PFSK-1 (cell line): ENCODE data around the gene TNFAIP8L1.

Experiments used
- FOXP2 ChIP-seq: optimal IDR thresholded peaks from 2 replicates; pipeline ENCODE3; 2011; ENCODE audit warnings: borderline replicate concordance, control low read depth, inconsistent platforms; ENCODE audit not compliant: insufficient read depth; ENCODE audit errors: extremely low read length, extremely low read depth
- POLR2AphosphoS5 ChIP-seq: IDR thresholded peaks from 2 replicates; pipeline ENCODE4 v1.6.1; 2012; ENCODE audit warnings: low read depth, mild to moderate bottlenecking, control low read depth, low read length, moderate library complexity
- SIN3A ChIP-seq: IDR thresholded peaks from 2 replicates; pipeline ENCODE4 v1.6.1; 2012; ENCODE audit warnings: mild to moderate bottlenecking, low read length, moderate library complexity, borderline replicate concordance; ENCODE audit not compliant: insufficient read depth
- TAF1 ChIP-seq: IDR thresholded peaks from 2 replicates; pipeline ENCODE4 v1.6.1; 2012; ENCODE audit warnings: low read length, control low read depth, borderline replicate concordance; ENCODE audit not compliant: insufficient read depth
- TF ChIP-seq, protein P1 (sequence below), 2 experiments: IDR thresholded peaks; 2 replicates each; pipeline versions ENCODE4 v1.6.1 to v1.8.0; 2011 to 2012; ENCODE audit warnings: low read depth in 2 of 2, low read length in 2 of 2, control low read depth in 1 of 2, inconsistent platforms in 1 of 2, mild to moderate bottlenecking in 1 of 2, moderate library complexity in 1 of 2; ENCODE audit not compliant: insufficient read depth in 1 of 2

The TNFAIP8L1 gene

DNA sequence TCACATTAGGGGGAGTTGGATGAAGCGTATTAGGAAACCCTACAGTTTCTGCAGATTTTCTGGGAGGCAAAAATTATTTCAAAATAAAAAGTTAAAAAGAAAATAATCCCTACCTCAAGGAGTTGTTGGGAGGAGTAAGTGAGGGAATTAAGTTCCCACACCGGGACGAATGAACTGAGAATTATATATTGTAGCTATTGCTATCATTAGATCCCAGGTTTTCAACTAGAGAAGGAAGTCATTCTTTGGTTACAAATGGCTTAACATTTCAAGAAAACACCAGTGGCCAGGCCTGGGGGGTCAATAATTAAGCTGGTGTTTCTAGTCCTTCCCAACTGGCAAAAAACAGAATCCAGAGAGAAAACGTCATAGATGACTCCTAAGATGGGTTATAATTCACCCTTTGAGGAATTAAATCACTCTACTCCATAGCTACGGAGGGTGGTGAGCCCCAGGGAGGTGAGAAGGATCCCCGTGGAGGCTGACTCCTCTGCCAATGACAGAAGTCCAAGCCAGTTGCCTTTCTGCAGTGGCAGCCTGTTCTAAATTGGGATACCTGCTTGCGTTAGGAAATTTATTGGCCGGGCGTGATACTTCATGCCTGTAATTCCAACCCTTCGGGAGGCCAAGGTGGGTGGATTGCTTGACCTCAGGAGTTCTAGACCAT, 32.0 kb downstream of the TNFAIP8L1 start:
- TF ChIP-seq FOXP2, result no peak
- no peak for TF ChIP-seq SIN3A
- TF ChIP-seq, protein P1, sequence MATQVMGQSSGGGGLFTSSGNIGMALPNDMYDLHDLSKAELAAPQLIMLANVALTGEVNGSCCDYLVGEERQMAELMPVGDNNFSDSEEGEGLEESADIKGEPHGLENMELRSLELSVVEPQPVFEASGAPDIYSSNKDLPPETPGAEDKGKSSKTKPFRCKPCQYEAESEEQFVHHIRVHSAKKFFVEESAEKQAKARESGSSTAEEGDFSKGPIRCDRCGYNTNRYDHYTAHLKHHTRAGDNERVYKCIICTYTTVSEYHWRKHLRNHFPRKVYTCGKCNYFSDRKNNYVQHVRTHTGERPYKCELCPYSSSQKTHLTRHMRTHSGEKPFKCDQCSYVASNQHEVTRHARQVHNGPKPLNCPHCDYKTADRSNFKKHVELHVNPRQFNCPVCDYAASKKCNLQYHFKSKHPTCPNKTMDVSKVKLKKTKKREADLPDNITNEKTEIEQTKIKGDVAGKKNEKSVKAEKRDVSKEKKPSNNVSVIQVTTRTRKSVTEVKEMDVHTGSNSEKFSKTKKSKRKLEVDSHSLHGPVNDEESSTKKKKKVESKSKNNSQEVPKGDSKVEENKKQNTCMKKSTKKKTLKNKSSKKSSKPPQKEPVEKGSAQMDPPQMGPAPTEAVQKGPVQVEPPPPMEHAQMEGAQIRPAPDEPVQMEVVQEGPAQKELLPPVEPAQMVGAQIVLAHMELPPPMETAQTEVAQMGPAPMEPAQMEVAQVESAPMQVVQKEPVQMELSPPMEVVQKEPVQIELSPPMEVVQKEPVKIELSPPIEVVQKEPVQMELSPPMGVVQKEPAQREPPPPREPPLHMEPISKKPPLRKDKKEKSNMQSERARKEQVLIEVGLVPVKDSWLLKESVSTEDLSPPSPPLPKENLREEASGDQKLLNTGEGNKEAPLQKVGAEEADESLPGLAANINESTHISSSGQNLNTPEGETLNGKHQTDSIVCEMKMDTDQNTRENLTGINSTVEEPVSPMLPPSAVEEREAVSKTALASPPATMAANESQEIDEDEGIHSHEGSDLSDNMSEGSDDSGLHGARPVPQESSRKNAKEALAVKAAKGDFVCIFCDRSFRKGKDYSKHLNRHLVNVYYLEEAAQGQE (IDR thresholded peaks at IDR 0.05; ENCODE audit: insufficient read depth in 1 of 2, low read depth in 2 of 2, low read length in 2 of 2), result no peak
- no peak for TF ChIP-seq POLR2AphosphoS5
- no peak for TF ChIP-seq TAF1

DNA sequence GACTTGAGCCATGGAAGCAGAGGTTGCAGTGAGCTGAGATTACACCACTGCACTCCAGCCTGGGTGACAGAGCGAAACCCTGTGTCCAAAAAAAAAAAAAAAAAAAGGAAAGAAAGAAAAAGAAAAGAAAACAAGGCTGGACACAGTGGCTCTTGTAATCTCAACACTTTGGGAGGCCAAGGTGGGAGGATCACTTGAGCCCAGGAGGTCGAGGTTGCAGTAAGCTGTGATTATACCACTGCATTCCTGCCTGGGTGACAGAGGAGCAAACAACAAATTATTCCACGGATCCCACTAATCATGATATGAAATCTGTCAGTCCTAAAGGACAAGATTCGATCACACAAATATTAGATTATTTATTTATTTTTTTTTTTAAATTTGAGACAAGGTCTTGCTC, 33.9 kb downstream of the TNFAIP8L1 start:
- 0 out of 2 replicates have a peak, but pooled peaks have one; percentile 9 for TF ChIP-seq POLR2AphosphoS5
- TF ChIP-seq TAF1, result no peak

DNA sequence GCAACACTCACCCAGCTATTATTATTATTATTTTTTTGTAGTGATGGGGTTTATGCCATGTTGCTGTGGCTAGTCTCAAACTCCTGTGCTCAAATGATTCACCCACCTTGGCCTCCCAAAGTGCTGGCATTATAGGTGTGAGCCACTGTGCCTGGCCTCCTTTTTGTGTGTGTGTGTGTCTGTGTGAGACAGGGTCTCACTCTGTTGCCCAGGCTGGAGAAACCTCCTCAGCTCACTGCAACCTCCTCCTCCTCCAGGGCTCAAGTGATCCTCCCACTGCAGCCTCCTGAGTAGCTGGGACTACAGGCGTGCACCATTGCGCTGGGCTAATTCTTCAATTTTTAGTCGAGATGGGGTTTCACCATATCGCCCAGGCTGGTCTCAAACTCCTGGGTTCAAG, 34.4 kb downstream of the TNFAIP8L1 start:
- TF ChIP-seq TAF1 (no peak), FOXP2 (no peak), SIN3A (no peak), POLR2AphosphoS5 (no peak)
- TF ChIP-seq, protein P1 (IDR thresholded peaks at IDR 0.05; ENCODE audit: insufficient read depth in 1 of 2, low read depth in 2 of 2, low read length in 2 of 2), result no peak

DNA sequence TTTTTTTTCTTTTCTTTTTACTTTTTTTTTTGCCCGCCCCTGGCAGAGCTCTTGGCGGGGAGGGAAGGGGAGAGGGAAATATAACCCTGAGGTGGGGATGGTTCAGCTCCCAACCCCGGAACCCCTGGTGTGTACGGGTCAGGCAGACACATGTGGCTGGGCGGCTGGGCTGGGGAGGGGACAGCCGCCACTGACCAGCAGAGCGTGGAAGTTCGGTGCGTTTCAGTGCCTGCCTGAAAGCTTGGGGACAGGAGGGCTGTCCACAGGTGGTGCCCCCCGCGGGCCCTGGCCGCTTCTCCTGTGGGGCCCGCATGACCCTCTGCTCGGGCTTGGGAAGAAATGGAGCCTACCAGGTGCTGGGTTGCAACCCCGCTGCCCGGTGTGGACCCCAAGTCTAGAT, 36.0 kb downstream of the TNFAIP8L1 start:
- TF ChIP-seq SIN3A (no peak), POLR2AphosphoS5 (no peak), FOXP2 (no peak), TAF1 (no peak)
- TF ChIP-seq, protein P1 (IDR thresholded peaks at IDR 0.05; ENCODE audit: insufficient read depth in 1 of 2, low read depth in 2 of 2, low read length in 2 of 2), result no peak

DNA sequence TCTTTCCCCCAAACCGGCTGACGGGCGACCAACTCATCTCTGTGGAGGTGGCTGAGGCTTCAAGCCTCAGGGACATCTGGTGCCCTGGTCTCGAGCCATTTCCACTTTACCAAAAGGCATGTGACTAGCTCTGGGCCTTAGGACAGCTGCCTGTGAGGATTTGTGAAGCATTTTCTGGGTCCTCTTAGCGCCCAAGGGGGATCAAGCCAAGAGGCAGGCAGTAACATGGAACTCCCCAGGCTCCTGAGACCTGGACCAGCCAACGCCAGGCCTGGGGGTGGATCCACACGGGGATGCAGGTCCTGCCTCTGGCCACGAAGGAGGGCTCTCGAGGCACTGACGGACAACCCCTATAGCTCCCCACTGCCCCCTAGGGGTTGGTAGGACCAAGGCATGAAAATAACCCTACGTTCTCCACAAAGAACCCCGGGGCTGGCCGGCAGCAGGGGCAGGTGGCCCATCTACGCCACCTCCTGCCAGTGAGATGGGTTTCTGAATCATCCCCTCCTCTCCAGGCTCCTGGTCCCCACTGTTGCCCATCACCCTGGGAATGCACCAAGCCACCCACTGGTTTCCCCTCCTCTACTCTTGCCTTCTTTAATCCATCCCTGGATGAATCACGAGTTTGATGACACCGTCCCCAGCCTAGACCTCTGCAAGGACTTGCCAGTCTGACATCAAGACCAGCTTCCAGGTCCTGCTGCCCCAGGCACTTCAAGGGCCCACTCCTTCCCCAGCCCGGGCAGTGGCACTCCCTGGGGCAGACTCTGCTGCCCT, 37.8 kb downstream of the TNFAIP8L1 start:
- TF ChIP-seq FOXP2 (no peak), POLR2AphosphoS5 (no peak), SIN3A (no peak), TAF1 (no peak)
- TF ChIP-seq, protein P1 (IDR thresholded peaks at IDR 0.05; ENCODE audit: insufficient read depth in 1 of 2, low read depth in 2 of 2, low read length in 2 of 2), result no peak
